T-cell (primary cell): ENCODE data around the gene QRICH2. TPM values are rescaled to one million over a fixed set of nuclear protein-coding genes. Genes with fewer than 3 reads are reported as not detected.
"Not testable (repeated sequence)": the region's sequence is repeated elsewhere in the genome, so short reads cannot be mapped to it uniquely, and the experiment has no call there.

Experiments
- ATAC-seq, 4 experiments: fragments of 200-7000 bp in 3 of 4; fragments of 150-1000 bp in 1 of 4; cut with Tn5 transposase; replicated peaks in 1 of 4; 1 replicate in 3 of 4; 2 replicates in 1 of 4; pipeline ENCODE4 v1.10.0; 2021; ENCODE audit warnings: moderate library complexity in 3 of 4, mild to moderate bottlenecking in 2 of 4, moderate number of reproducible peaks in 1 of 4
- CTCF ChIA-PET, 2 donors: fragments of 300-600 bp; sonication (Branson Sonifier 250); formaldehyde crosslinking; loops; one replicate each; lab custom pipeline; 2022; ENCODE audit warnings: antibody characterized with exemption in 2 of 2; lab: Charles Lee
- POLR2A ChIA-PET, 2 donors: fragments of 300-600 bp; sonication (Branson Sonifier 250); formaldehyde crosslinking; loops; one replicate each; lab custom pipeline; 2022; ENCODE audit warnings: antibody characterized with exemption in 2 of 2; lab: Charles Lee
- DNase-seq, 35 experiments: peaks; one replicate each; pipeline versions ENCODE4 v3.0.0 to v3.0.0-alpha.2; 2013 to 2023
- H3K27ac ChIP-seq: one replicate; pipeline ENCODE4 v1.5.1; 2013; ENCODE audit warnings: low read length
- H3K27me3 ChIP-seq, 2 experiments: replicated peaks in 1 of 2; 1 replicate in 1 of 2; 2 replicates in 1 of 2; pipeline versions ENCODE4 v1.6.1 to v1.7.0; 2013; ENCODE audit warnings: low read length in 1 of 2, mixed read lengths in 1 of 2; ENCODE audit not compliant: control insufficient read depth in 2 of 2, insufficient read depth in 2 of 2; ENCODE audit errors: extremely low read depth in 1 of 2
- H3K36me3 ChIP-seq, 2 donors: 1 replicate in 1 of 2; 2 replicates in 1 of 2; pipeline versions ENCODE4 v1.6.1 to v1.7.0; 2013; ENCODE audit warnings: low read length in 1 of 2; ENCODE audit not compliant: control insufficient read depth in 2 of 2, insufficient read depth in 1 of 2; ENCODE audit errors: extremely low read depth in 1 of 2
- H3K4me1 ChIP-seq, 2 experiments: 1 replicate in 1 of 2; 2 replicates in 1 of 2; pipeline versions ENCODE4 v1.6.1 to v1.7.0; 2013; ENCODE audit warnings: low read length in 2 of 2, mixed read lengths in 1 of 2; ENCODE audit not compliant: insufficient read depth in 2 of 2, control insufficient read depth in 1 of 2; ENCODE audit errors: extremely low read depth in 1 of 2
- H3K4me3 ChIP-seq, 2 donors: 1 replicate in 1 of 2; 2 replicates in 1 of 2; pipeline versions ENCODE4 v1.5.1 to v1.7.0; 2013; ENCODE audit warnings: mild to moderate bottlenecking in 2 of 2, low read length in 1 of 2, moderate library complexity in 1 of 2; ENCODE audit not compliant: control insufficient read depth in 1 of 2; ENCODE audit errors: extremely low read depth in 1 of 2
- H3K9me3 ChIP-seq: 2 replicates; pipeline ENCODE4 v1.7.0; 2013
- H3K27ac Mint-ChIP-seq, 2 donors: one replicate each; pipeline ENCODE4 v1.8.0; 2020 to 2021; ENCODE audit warnings: mild to moderate bottlenecking in 2 of 2, mixed read lengths in 2 of 2
- H3K27me3 Mint-ChIP-seq, 2 donors: one replicate each; pipeline ENCODE4 v1.8.0; 2021 to 2022; ENCODE audit warnings: mixed read lengths in 2 of 2
- H3K36me3 Mint-ChIP-seq: one replicate; pipeline ENCODE4 v1.8.0; 2021; ENCODE audit warnings: mixed read lengths
- H3K4me1 Mint-ChIP-seq, 3 donors: one replicate each; pipeline ENCODE4 v1.8.0; 2020 to 2022; ENCODE audit warnings: mixed read lengths in 3 of 3, mild to moderate bottlenecking in 1 of 3
- H3K4me3 Mint-ChIP-seq, 3 donors: one replicate each; pipeline ENCODE4 v1.8.0; 2020 to 2022; ENCODE audit warnings: mild to moderate bottlenecking in 3 of 3, mixed read lengths in 3 of 3, moderate library complexity in 3 of 3
- H3K9me3 Mint-ChIP-seq, 3 donors: one replicate each; pipeline ENCODE4 v1.8.0; 2020 to 2022; ENCODE audit warnings: mixed read lengths in 3 of 3
- WGBS: methylation state at CpG from one replicate; pipeline ENCODE4 v1.1.5; 2013; ENCODE audit warnings: missing lambda C conversion rate; ENCODE audit not compliant: insufficient coverage; 5-methylcytosine and 5-hydroxymethylcytosine counted together
- total RNA-seq, 35 experiments: library from RNA in 6 of 35; stranded (reverse) in 6 of 35; fragments of 120-200 nt in 1 of 35; gene quantifications; one replicate each; pipeline versions ENCODE4 v1.2.1 to v1.2.4 and lab custom pipeline; 2013 to 2026

QRICH2 gene
- total RNA-seq, 5 donors from 2014 or later (not counting 1 experiment from before 2014, with no cell fraction given), result 3.0 to 4.3 (median 3.4) TPM

DNA sequence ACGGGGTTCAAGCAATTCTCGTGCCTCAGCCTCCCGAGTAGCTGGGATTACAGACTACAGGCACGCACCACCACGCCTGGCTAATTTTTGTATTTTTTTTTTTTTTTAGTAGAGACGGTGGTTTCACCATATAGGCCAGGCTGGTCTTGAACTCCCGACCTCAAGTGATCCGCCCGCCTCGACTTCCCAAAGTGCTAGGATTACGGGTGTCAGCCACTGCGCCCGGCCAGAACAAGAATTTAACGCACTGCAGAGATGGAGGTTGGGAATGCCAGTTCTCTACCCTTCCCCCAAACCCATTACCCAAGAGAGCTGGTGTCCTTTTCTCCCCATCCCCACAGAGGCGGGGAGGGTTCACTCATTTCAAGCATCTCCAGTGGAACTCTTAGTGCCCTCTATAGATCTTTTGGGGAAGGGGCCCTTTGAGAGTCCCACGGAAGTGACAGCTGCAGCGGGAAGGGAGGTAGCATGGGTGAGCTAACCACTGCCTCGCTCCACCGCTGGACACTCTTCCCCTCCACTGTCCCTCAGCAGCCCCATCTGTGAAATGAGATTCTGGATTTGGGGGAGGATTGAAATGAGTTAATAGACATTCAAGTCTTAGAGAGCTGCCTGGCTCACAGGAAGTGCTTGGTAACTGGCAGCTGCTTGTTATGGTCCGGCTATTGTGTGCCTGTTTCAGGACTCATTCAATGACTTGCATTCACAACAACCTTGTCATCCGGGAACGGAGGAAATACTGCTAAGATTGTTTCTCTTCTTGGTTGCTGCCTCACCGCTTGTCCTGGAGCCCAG, 46.5 kb downstream of the QRICH2 start:
- Mint-ChIP-seq H3K27me3 (no peaks in the 10 kb centered on the region), H3K4me1 (peaks cover 41 to 47% (median 43%) of the 10 kb centered on the region in 3 donors), H3K4me3 (peak overlapping the region in 1 of 3 donors; percentile 76), H3K36me3 (peaks cover under 1% of the 10 kb centered on the region), H3K9me3 (peaks cover 2 to 3% (median 3%) of the 10 kb centered on the region in 3 donors), H3K27ac (peak overlapping the region; percentile 94)
- CTCF ChIA-PET, result interaction anchor here in 1 of 2 donors (0.5 to 1.9 kb wide), 2 partner anchors 82 to 146 kb away, joined by 3 to 5 read pairs; no protein-coding TSS in a partner anchor
- POLR2A ChIA-PET, result no interaction called here
- no peaks in the 10 kb centered on the region for H3K36me3 ChIP-seq
- peaks cover 23 to 36% of the 10 kb centered on the region in 2 experiments for H3K4me1 ChIP-seq
- H3K9me3 ChIP-seq, result no peaks in the 10 kb centered on the region
- H3K4me3 ChIP-seq, result no peak overlapping the region
- no peaks in the 10 kb centered on the region for H3K27me3 ChIP-seq
- WGBS, result 88% methylated on average over 2 of the region's 23 CpGs
- no peak overlapping the region for H3K27ac ChIP-seq
- DNase-seq (no peak), ATAC-seq (no peak)

DNA sequence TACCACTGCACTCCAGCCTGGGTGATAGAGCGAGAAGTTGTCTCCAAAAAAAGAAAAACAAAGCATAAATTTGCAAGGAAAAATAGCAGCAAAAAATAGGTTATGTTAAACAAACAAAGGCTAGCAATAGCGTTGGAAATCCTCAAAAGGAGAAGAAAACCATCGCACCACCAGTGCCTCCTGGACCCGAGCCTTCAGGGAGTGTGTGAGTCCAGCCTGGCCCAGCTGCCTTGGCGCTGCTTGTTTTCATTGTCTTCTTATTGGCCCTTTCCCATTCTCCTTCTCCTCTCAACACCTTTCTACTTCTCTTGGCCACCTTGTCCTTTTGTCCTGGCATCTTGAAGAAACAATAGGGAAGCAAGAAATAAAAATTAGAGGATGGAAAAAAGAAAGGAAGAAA, 47.4 kb downstream of the QRICH2 start:
- Histone ChIP-seq H3K27ac (no peak overlapping the region), H3K9me3 (no peaks in the 10 kb centered on the region), H3K4me1 (peaks cover 27 to 40% of the 10 kb centered on the region in 2 experiments), H3K27me3 (no peaks in the 10 kb centered on the region), H3K36me3 (no peaks in the 10 kb centered on the region), H3K4me3 (no peak overlapping the region)
- no peak for ATAC-seq
- Mint-ChIP-seq H3K27ac (peak overlapping the region; percentile 13 to 45), H3K36me3 (no peaks in the 10 kb centered on the region), H3K27me3 (no peaks in the 10 kb centered on the region), H3K9me3 (peaks cover 2 to 3% (median 3%) of the 10 kb centered on the region in 3 donors), H3K4me3 (no peak overlapping the region), H3K4me1 (peaks cover 49 to 56% (median 52%) of the 10 kb centered on the region in 3 donors)
- 98% methylated on average over 5 of the region's 5 CpGs for WGBS
- ChIA-PET CTCF (no interaction called here), POLR2A (no interaction called here)
- DNase-seq, result no peak

DNA sequence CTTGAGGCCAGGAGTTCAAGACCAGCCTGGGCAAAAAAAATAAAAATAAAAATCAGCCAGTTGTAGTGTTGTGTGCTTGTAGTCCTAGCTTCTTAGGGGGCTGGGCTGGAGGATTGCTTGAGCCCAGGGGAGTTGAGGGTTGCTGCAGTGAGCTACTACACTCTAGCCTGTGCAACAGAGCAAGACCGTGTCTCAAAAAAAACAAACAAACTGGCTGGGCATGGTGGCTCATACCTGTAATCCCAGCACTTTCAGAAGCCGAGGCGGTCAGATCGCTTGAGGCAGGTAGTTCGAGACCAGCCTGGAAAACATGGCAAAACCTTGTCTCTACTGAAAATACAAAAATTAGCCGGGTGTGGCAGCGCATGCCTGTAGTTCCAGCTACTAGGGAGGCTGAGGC, 47.9 kb downstream of the QRICH2 start:
- Mint-ChIP-seq H3K4me1 (peaks cover 54 to 60% (median 56%) of the 10 kb centered on the region in 3 donors), H3K27ac (peak overlapping the region in 1 of 2 donors; percentile 55)
- POLR2A ChIA-PET, result no interaction called here

GRCh38 chr17:76256430-76257050, 51.5 kb downstream of the QRICH2 start:
- Histone ChIP-seq H3K4me3 (peak overlapping the region; percentile 5 to 26), H3K4me1 (peaks cover 31 to 45% of the 10 kb centered on the region in 2 experiments), H3K27ac (peak overlapping the region; percentile 54)
- H3K9me3 Mint-ChIP-seq, H3K36me3 ChIP-seq, H3K9me3 ChIP-seq, H3K27me3 Mint-ChIP-seq, H3K36me3 Mint-ChIP-seq, H3K27me3 ChIP-seq: not testable (repeated sequence)
- peak overlapping the region; percentile 84 to 92 for H3K27ac Mint-ChIP-seq
- peak overlapping the region; percentile 64 to 73 (median 71) for H3K4me3 Mint-ChIP-seq
- DNase-seq (peak in 30 of 35 experiments; percentile 32 to 86 (median 60)), ATAC-seq (peak; percentile 63 to 84 (median 66))
- ChIA-PET CTCF (interaction anchor here (0.6 to 1.5 kb wide), 7 partner anchors 23 to 401 kb away, joined by 3 to 5 read pairs (median 4); partner anchors contain the start of gene WBP2 (in 1 of the 2)), POLR2A (interaction anchor here (0.5 to 1.8 kb wide), 9 partner anchors 8 to 147 kb away, joined by 3 to 9 read pairs (median 4); partner anchors contain the start of gene UBALD2 (in 1 of the 2))
- H3K4me1 Mint-ChIP-seq, result peaks cover 48 to 54% (median 52%) of the 10 kb centered on the region in 3 donors
- 34% methylated on average over 15 of the region's 19 CpGs for WGBS

More for the DNA sequence above, 47.9 kb downstream of the QRICH2 start:
- Histone ChIP-seq H3K9me3 (no peaks in the 10 kb centered on the region), H3K36me3 (no peaks in the 10 kb centered on the region), H3K4me1 (peaks cover 29 to 44% of the 10 kb centered on the region in 2 experiments), H3K27me3 (no peaks in the 10 kb centered on the region), H3K4me3 (no peak overlapping the region), H3K27ac (no peak overlapping the region)
- DNase-seq (no peak), ATAC-seq (no peak)
- peaks cover 2 to 3% (median 3%) of the 10 kb centered on the region in 3 donors for H3K9me3 Mint-ChIP-seq
- no peaks in the 10 kb centered on the region for H3K27me3 Mint-ChIP-seq
- 93% methylated on average over 6 of the region's 7 CpGs for WGBS
- CTCF ChIA-PET, result no interaction called here
- no peak overlapping the region for H3K4me3 Mint-ChIP-seq
- no peaks in the 10 kb centered on the region for H3K36me3 Mint-ChIP-seq

DNA sequence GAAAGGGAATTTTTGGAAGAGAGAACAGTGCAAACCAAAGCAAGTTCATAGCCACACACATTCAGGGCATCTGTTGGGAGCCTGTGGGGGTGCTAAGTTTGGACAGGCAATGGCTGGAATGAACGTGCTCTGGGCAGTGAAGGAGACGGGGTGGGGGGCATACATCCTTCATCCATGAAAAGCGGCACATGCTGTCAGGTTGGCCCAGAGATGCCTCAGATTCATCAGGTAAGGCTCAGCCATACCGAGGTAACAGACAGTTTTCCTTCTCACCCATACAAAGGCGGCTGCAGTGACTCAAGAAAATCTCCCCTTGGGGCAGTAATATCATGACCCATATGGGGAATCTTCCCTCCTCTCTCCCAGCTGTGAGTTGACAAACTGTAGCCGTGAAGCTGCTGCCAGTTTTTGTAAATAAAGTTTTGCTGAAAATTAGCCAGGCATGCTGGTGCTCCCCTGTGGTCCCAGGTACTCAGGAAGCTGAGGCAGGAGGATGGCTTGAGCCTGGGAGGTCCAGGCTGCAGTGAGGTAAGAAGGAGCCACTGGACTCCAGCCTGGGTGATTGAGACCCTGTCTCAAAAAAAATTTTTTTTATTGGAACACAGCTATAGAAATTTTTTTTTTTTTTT, 52.2 kb downstream of the QRICH2 start:
- ChIA-PET POLR2A (interaction anchor here (0.6 to 1.8 kb wide), 6 partner anchors 9 to 56 kb away, joined by 3 to 9 read pairs (median 4); partner anchors contain the start of gene UBALD2 (in 1 of the 2)), CTCF (interaction anchor here in 1 of 2 donors (0.9 to 1.5 kb wide), 5 partner anchors 24 to 401 kb away, joined by 3 to 5 read pairs (median 4); partner anchors contain the start of gene WBP2)
- Histone ChIP-seq H3K27ac (peak overlapping the region; percentile 54), H3K4me1 (peaks cover 33 to 49% of the 10 kb centered on the region in 2 experiments), H3K27me3 (no peaks in the 10 kb centered on the region), H3K9me3 (no peaks in the 10 kb centered on the region), H3K4me3 (peak overlapping the region in 1 of 2 donors; percentile 5), H3K36me3 (no peaks in the 10 kb centered on the region)
- Mint-ChIP-seq H3K4me3 (peak overlapping the region in 2 of 3 donors; percentile 71 to 73), H3K27ac (peak overlapping the region; percentile 49 to 92), H3K27me3 (no peaks in the 10 kb centered on the region), H3K36me3 (no peaks in the 10 kb centered on the region), H3K4me1 (peaks cover 52 to 57% (median 55%) of the 10 kb centered on the region in 3 donors), H3K9me3 (peaks cover 2 to 3% (median 3%) of the 10 kb centered on the region in 3 donors)
- ATAC-seq (no peak), DNase-seq (no peak)
- WGBS, result 82% methylated on average over 4 of the region's 6 CpGs
